CD4-positive, alpha-beta T cell (primary cell): Measurements from ENCODE around the gene METAP1D. TPM values are rescaled to one million over a fixed set of nuclear protein-coding genes. Genes with fewer than 3 reads are reported as not detected.

Experiments used
- ATAC-seq: fragments of 200-7000 bp; cut with Tn5 transposase; one replicate; pipeline ENCODE4 v1.10.0; 2022; ENCODE audit warnings: mild to moderate bottlenecking; ENCODE audit not compliant: poor library complexity
- CTCF ChIA-PET: fragments of 350-600 bp; sonication (Branson Sonifier 250); formaldehyde crosslinking; loops from one replicate; lab custom pipeline; 2021; ENCODE audit warnings: antibody characterized with exemption, inconsistent platforms; lab: Charles Lee
- POLR2A ChIA-PET: fragments of 350-600 bp; sonication (Branson Sonifier 250); formaldehyde crosslinking; loops from one replicate; lab custom pipeline; 2021; ENCODE audit warnings: antibody characterized with exemption, inconsistent platforms; lab: Charles Lee
- DNase-seq, 14 experiments: peaks; one replicate each; pipeline ENCODE4 v3.0.0-alpha.2; 2013 to 2020; ENCODE audit warnings: mixed read lengths in 2 of 14
- H3K27ac ChIP-seq, 2 donors: one replicate each; pipeline versions ENCODE4 v1.5.1 to v1.7.0; 2013; ENCODE audit warnings: low read length in 2 of 2, low read depth in 1 of 2, mild to moderate bottlenecking in 1 of 2
- H3K27me3 ChIP-seq, 2 experiments: 1 replicate in 1 of 2; 2 replicates in 1 of 2; pipeline versions ENCODE4 v1.6.1 to v1.7.0; 2013; ENCODE audit warnings: low read length in 2 of 2, control low read depth in 1 of 2, mild to moderate bottlenecking in 1 of 2, moderate library complexity in 1 of 2; ENCODE audit not compliant: insufficient read depth in 2 of 2, control insufficient read depth in 1 of 2
- H3K36me3 ChIP-seq: one replicate; pipeline ENCODE4 v1.6.1; 2013; ENCODE audit warnings: low read length, control low read depth; ENCODE audit not compliant: insufficient read depth
- H3K4me1 ChIP-seq: one replicate; pipeline ENCODE4 v1.6.1; 2013; ENCODE audit warnings: low read length, control low read depth; ENCODE audit not compliant: insufficient read depth
- H3K4me3 ChIP-seq: one replicate; pipeline ENCODE4 v1.5.1; 2013; ENCODE audit warnings: mild to moderate bottlenecking, low read length, moderate library complexity
- H3K9me3 ChIP-seq, 2 experiments: 1 replicate in 1 of 2; 2 replicates in 1 of 2; pipeline versions ENCODE4 v1.6.1 to v1.7.0; 2013; ENCODE audit warnings: low read length in 2 of 2, mild to moderate bottlenecking in 2 of 2, control low read depth in 1 of 2, moderate library complexity in 1 of 2; ENCODE audit not compliant: control insufficient read depth in 1 of 2, insufficient read depth in 1 of 2
- H3K27ac Mint-ChIP-seq: one replicate; pipeline ENCODE4 v1.8.0; 2020; ENCODE audit warnings: mixed read lengths
- H3K27me3 Mint-ChIP-seq: one replicate; pipeline ENCODE4 v1.8.0; 2021; ENCODE audit warnings: mixed read lengths
- H3K36me3 Mint-ChIP-seq: one replicate; pipeline ENCODE4 v1.8.0; 2021; ENCODE audit warnings: low read depth, mixed read lengths
- H3K4me1 Mint-ChIP-seq: one replicate; pipeline ENCODE4 v1.8.0; 2021; ENCODE audit warnings: low read depth, mixed read lengths
- H3K4me3 Mint-ChIP-seq: one replicate; pipeline ENCODE4 v1.8.0; 2020; ENCODE audit warnings: mild to moderate bottlenecking, mixed read lengths
- H3K9me3 Mint-ChIP-seq: one replicate; pipeline ENCODE4 v1.8.0; 2020; ENCODE audit warnings: mixed read lengths
- CTCF ChIP-seq: fragments of 200-600 bp; IDR thresholded peaks from one replicate; pipeline ENCODE4 v1.8.0; 2022; ENCODE audit warnings: antibody characterized with exemption, mild to moderate bottlenecking
- intact Hi-C, 2 experiments: fragments of 100-400 bp; cut with DNase I in 1 of 2; cut with micrococcal nuclease in 1 of 2; formaldehyde crosslinking; loops; one replicate each; pipeline versions ENCODE4 v1.15.1 to v1.9.0; 2023 to 2025; cut with DNase I, micrococcal nuclease
- total RNA-seq, 174 experiments: library from RNA in 2 of 174; stranded (reverse) in 2 of 174; gene quantifications; one replicate each; pipeline ENCODE4 v1.2.3 and lab custom pipeline; 2021 to 2026

METAP1D gene
- total RNA-seq, 2 experiments from 2014 or later = 7.2 to 7.9 TPM

GRCh38 chr2:172085460-172086159 lies 85.9 kb downstream of the METAP1D start, which contains the start of gene DLX1:
Gene DLX1 (plus strand): TSS chr2:172085507. CDS start chr2:172085678, 171 bp downstream.
- Mint-ChIP-seq H3K36me3 (peaks cover 11% of the 10 kb centered on the region), H3K4me1 (peaks cover 75% of the 10 kb centered on the region), H3K27me3 (peaks cover 100% of the 10 kb centered on the region), H3K4me3 (peak within 1 kb of the TSS; percentile 77), H3K9me3 (no peaks in the 10 kb centered on the region), H3K27ac (peak within 1 kb of the TSS; percentile 78)
- peaks cover 81% of the 10 kb centered on the region for H3K4me1 ChIP-seq
- ChIA-PET POLR2A (interaction anchor here (1.0 to 2.5 kb wide), 3 partner anchors 10 to 410 kb away, joined by 3 to 9 read pairs (median 4); no protein-coding TSS in a partner anchor), CTCF (interaction anchor here (1.3 kb wide), 2 partner anchors 21 to 376 kb away, joined by 3 to 4 read pairs; no protein-coding TSS in a partner anchor)
- DNase-seq = peak in 1 of 14 experiments; percentile 31
- no peak within 1 kb of the TSS for H3K27ac ChIP-seq
- ATAC-seq = peak; percentile 59
- no peaks in the 10 kb centered on the region for H3K36me3 ChIP-seq
- peaks cover 100% of the 10 kb centered on the region in 2 experiments for H3K27me3 ChIP-seq
- intact Hi-C loops = loop anchor here (2.0 kb wide), 1 partner anchor 17 kb away; the partner anchor contains the start of gene DLX2 (in 2 of the 2)
- peaks cover 16 to 86% of the 10 kb centered on the region in 2 experiments for H3K9me3 ChIP-seq
- TF ChIP-seq CTCF = no peak
- peak within 1 kb of the TSS; percentile 41 for H3K4me3 ChIP-seq

GRCh38 chr2:172086241-172087206 lies 86.8 kb downstream of the METAP1D start:
- Mint-ChIP-seq H3K9me3 (no peaks in the 10 kb centered on the region), H3K27ac (peak overlapping the region; percentile 78), H3K27me3 (peaks cover 100% of the 10 kb centered on the region), H3K4me1 (peaks cover 73% of the 10 kb centered on the region), H3K4me3 (peak overlapping the region; percentile 77), H3K36me3 (peaks cover 11% of the 10 kb centered on the region)
- Histone ChIP-seq H3K27ac (no peak overlapping the region), H3K9me3 (peaks cover 10 to 82% of the 10 kb centered on the region in 2 experiments), H3K27me3 (peaks cover 97 to 99% of the 10 kb centered on the region in 2 experiments), H3K36me3 (no peaks in the 10 kb centered on the region), H3K4me1 (peaks cover 76% of the 10 kb centered on the region), H3K4me3 (peak overlapping the region; percentile 10)
- TF ChIP-seq CTCF = peak; percentile 36
- ChIA-PET CTCF (interaction anchor here (1.0 to 1.4 kb wide), 6 partner anchors 9 to 375 kb away, joined by 3 to 6 read pairs (median 4); no protein-coding TSS in a partner anchor), POLR2A (interaction anchor here (0.8 to 1.6 kb wide), 3 partner anchors 9 to 410 kb away, joined by 3 to 4 read pairs (median 3); no protein-coding TSS in a partner anchor)
- intact Hi-C loops = loop anchor here (2.0 kb wide), 1 partner anchor 16 kb away; the partner anchor contains the start of gene DLX2 (in 2 of the 2)
- peak in 11 of 14 experiments; percentile 49 to 83 (median 59) for DNase-seq
- peak; percentile 76 for ATAC-seq
